HG02763 (cell line): ENCODE results near the gene SPECC1L.

Experiments
- ATAC-seq: cut with Tn5 transposase; IDR thresholded peaks from one replicate; pipeline ENCODE4 v1.9.1; 2021; ENCODE audit warnings: mild to moderate bottlenecking, moderate library complexity; ENCODE audit not compliant: unreplicated experiment

SPECC1L gene

GRCh38 chr22:24358105-24358836 is 87.6 kb downstream of the SPECC1L start:
- no peak for ATAC-seq

- ATAC-seq, result no peak
Observed at GRCh38 chr22:24359452-24360120, 89.0 kb downstream of the SPECC1L start.

GRCh38 chr22:24361976-24362646 is 91.5 kb downstream of the SPECC1L start:
- no peak for ATAC-seq

- ATAC-seq, result no peak
Observed at GRCh38 chr22:24363243-24363642, 92.6 kb downstream of the SPECC1L start.

- no peak for ATAC-seq
Observed at GRCh38 chr22:24366701-24367100, 96.1 kb downstream of the SPECC1L start.

- no peak for ATAC-seq
Observed at GRCh38 chr22:24367841-24368240, 97.2 kb downstream of the SPECC1L start.

GRCh38 chr22:24370401-24370800 is 99.8 kb downstream of the SPECC1L start:
- ATAC-seq, result no peak

- no peak for ATAC-seq
Observed at GRCh38 chr22:24376002-24376401, 105.4 kb downstream of the SPECC1L start.

- ATAC-seq, result no peak
Observed at GRCh38 chr22:24376586-24376985, 106.0 kb downstream of the SPECC1L start.

- no peak for ATAC-seq
Observed at GRCh38 chr22:24379536-24379935, 108.9 kb downstream of the SPECC1L start.

- no peak for ATAC-seq
Observed at GRCh38 chr22:24380220-24380904, 109.7 kb downstream of the SPECC1L start.

GRCh38 chr22:24380905-24381230 is 110.2 kb downstream of the SPECC1L start:
- ATAC-seq, result no peak

- no peak for ATAC-seq
Observed at GRCh38 chr22:24383061-24383460, 112.4 kb downstream of the SPECC1L start.

- no peak for ATAC-seq
Observed at GRCh38 chr22:24384131-24384530, 113.5 kb downstream of the SPECC1L start.

GRCh38 chr22:24386937-24387471 is 116.4 kb downstream of the SPECC1L start:
- no peak for ATAC-seq

GRCh38 chr22:24389680-24390079 is 119.0 kb downstream of the SPECC1L start:
- no peak for ATAC-seq

- no peak for ATAC-seq
Observed at GRCh38 chr22:24390156-24390555, 119.5 kb downstream of the SPECC1L start.

- no peak for ATAC-seq
Observed at GRCh38 chr22:24390576-24390975, 119.9 kb downstream of the SPECC1L start.

GRCh38 chr22:24391836-24392217 is 121.2 kb downstream of the SPECC1L start:
- ATAC-seq, result no peak

- ATAC-seq, result no peak
Observed at GRCh38 chr22:24392218-24392931, 121.7 kb downstream of the SPECC1L start.
